SK-N-SH (cell line): ENCODE results near the gene PLK1. TPM values are rescaled to one million over a fixed set of nuclear protein-coding genes. Genes with fewer than 3 reads are reported as not detected.
"Not testable (repeated sequence)": the region's sequence is repeated elsewhere in the genome, so short reads cannot be mapped to it uniquely, and the experiment has no call there.

ENCODE experiments used
- CTCF ChIA-PET: fragments of 300-600, 350-600 bp; formaldehyde crosslinking; extraction: SDS; loops from one replicate; lab custom pipeline; 2021; lab: Yijun Ruan, JAX
- POLR2A ChIA-PET: fragments of 350-600 bp; sonication (Branson Sonifier 250); formaldehyde crosslinking; extraction: SDS; loops from one replicate; lab custom pipeline; 2020; ENCODE audit warnings: antibody characterized with exemption, inconsistent platforms; lab: Yijun Ruan, JAX
- DNase-seq: peaks from one replicate; pipeline ENCODE4 v3.0.0; 2012
- H2AFZ ChIP-seq: fragments of 200-600 bp; sonication (generic); 2 replicates; pipeline ENCODE4 v1.8.1; 2016; ENCODE audit warnings: antibody characterized with exemption, mild to moderate bottlenecking, low read depth
- H3F3A ChIP-seq: fragments of 200-600 bp; sonication (generic); replicated peaks from 2 replicates; pipeline ENCODE3; 2016; ENCODE audit warnings: antibody characterized with exemption, mild to moderate bottlenecking; ENCODE audit not compliant: insufficient read depth
- H3K27ac ChIP-seq, 2 experiments: fragments of 200-500 bp in 1 of 2; fragments of 200-600 bp in 1 of 2; sonication (Bioruptor generic) in 1 of 2; sonication (generic), shearing (Covaris generic) in 1 of 2; 2 replicates each; pipeline versions ENCODE4 v1.5.1 to v1.6.1; 2014 to 2016; ENCODE audit warnings: low read depth in 2 of 2, inconsistent platforms in 1 of 2, low read length in 1 of 2, mild to moderate bottlenecking in 1 of 2, mixed read lengths in 1 of 2
- H3K27me3 ChIP-seq: fragments of 200-600 bp; sonication (generic), shearing (Covaris generic); 2 replicates; pipeline ENCODE4 v1.6.1; 2016; ENCODE audit warnings: mixed run types; ENCODE audit not compliant: insufficient read depth
- H3K36me3 ChIP-seq, 2 experiments: fragments of 200-500 bp in 1 of 2; fragments of 200-600 bp in 1 of 2; sonication (Bioruptor generic) in 1 of 2; sonication (generic) in 1 of 2; replicated peaks in 1 of 2; 2 replicates each; pipeline versions ENCODE3 to v1.5.1; 2014 to 2016; ENCODE audit warnings: low read length in 1 of 2, mild to moderate bottlenecking in 1 of 2; ENCODE audit not compliant: insufficient read depth in 2 of 2, control insufficient read depth in 1 of 2
- H3K4me1 ChIP-seq, 2 experiments: fragments of 200-500 bp in 1 of 2; fragments of 200-600 bp in 1 of 2; sonication (Bioruptor generic) in 1 of 2; sonication (generic), shearing (Covaris generic) in 1 of 2; 2 replicates each; pipeline versions ENCODE4 v1.5.1 to v1.6.1; 2014 to 2016; ENCODE audit warnings: low read depth in 1 of 2, low read length in 1 of 2, mixed run types in 1 of 2; ENCODE audit not compliant: insufficient read depth in 2 of 2, control insufficient read depth in 1 of 2
- H3K4me2 ChIP-seq: fragments of 200-600 bp; sonication (generic), shearing (Covaris generic); 2 replicates; pipeline ENCODE4 v1.6.1; 2017; ENCODE audit warnings: mixed run types
- H3K4me3 ChIP-seq, 2 experiments: fragments of 200-500 bp in 1 of 2; fragments of 200-600 bp in 1 of 2; sonication (Bioruptor generic) in 1 of 2; sonication (generic), shearing (Covaris generic) in 1 of 2; 2 replicates each; pipeline versions ENCODE4 v1.5.1 to v1.8.1; 2014 to 2016; ENCODE audit warnings: low read depth in 2 of 2, inconsistent platforms in 1 of 2, low read length in 1 of 2, mild to moderate bottlenecking in 1 of 2, mixed read lengths in 1 of 2, moderate library complexity in 1 of 2
- H3K79me2 ChIP-seq: fragments of 200-600 bp; sonication (generic); 2 replicates; pipeline ENCODE4 v1.8.1; 2017; ENCODE audit warnings: mild to moderate bottlenecking; ENCODE audit not compliant: insufficient read depth
- H3K9ac ChIP-seq: fragments of 200-600 bp; sonication (generic); 2 replicates; pipeline ENCODE4 v1.6.1; 2017; ENCODE audit warnings: mixed run types
- H3K9me2 ChIP-seq: fragments of 200-600 bp; sonication (generic); 2 replicates; pipeline ENCODE4 v1.6.1; 2017; ENCODE audit warnings: mixed run types
- H3K9me3 ChIP-seq: fragments of 200-600 bp; sonication (generic); 2 replicates; pipeline ENCODE4 v1.6.1; 2017; ENCODE audit warnings: mixed run types, mild to moderate bottlenecking, moderate library complexity
- H4K20me1 ChIP-seq: fragments of 200-600 bp; sonication (generic); 2 replicates; pipeline ENCODE4 v1.6.1; 2017; ENCODE audit warnings: mild to moderate bottlenecking, mixed run types; ENCODE audit not compliant: insufficient read depth
- CHD2 ChIP-seq: fragments of 150-350 bp; IDR thresholded peaks from 2 replicates; pipeline ENCODE4 v1.6.1; 2018; ENCODE audit warnings: low read length; ENCODE audit not compliant: partially characterized antibody
- FOSL2 ChIP-seq: IDR thresholded peaks from 2 replicates; pipeline ENCODE4 v1.4.0; 2012; ENCODE audit warnings: low read depth, mild to moderate bottlenecking, moderate library complexity, borderline replicate concordance
- GABPA ChIP-seq: IDR thresholded peaks from 2 replicates; pipeline ENCODE4 v1.4.0; 2012; ENCODE audit warnings: low read depth, mild to moderate bottlenecking
- GATA2 ChIP-seq: sonication (generic); formaldehyde crosslinking; IDR thresholded peaks from 2 replicates; pipeline ENCODE4 v1.5.0; 2020; ENCODE audit warnings: mild to moderate bottlenecking, missing genetic modification reagents
- MEF2A ChIP-seq: IDR thresholded peaks from 2 replicates; pipeline ENCODE4 v1.4.0; 2012; ENCODE audit warnings: low read depth, borderline replicate concordance
- NFIC ChIP-seq: IDR thresholded peaks from 2 replicates; pipeline ENCODE4 v1.4.0; 2012; ENCODE audit warnings: borderline replicate concordance
- NRF1 ChIP-seq: IDR thresholded peaks from 2 replicates; pipeline ENCODE4 v1.6.1; 2012; ENCODE audit warnings: low read depth, mild to moderate bottlenecking, low read length
- POLR2AphosphoS5 ChIP-seq: IDR thresholded peaks from 2 replicates; pipeline ENCODE4 v1.6.1; 2012; ENCODE audit warnings: low read depth, low read length
- RAD21 ChIP-seq: IDR thresholded peaks from 2 replicates; pipeline ENCODE4 v1.6.1; 2012; ENCODE audit warnings: mild to moderate bottlenecking, low read length
- RFX5 ChIP-seq: IDR thresholded peaks from 2 replicates; pipeline ENCODE4 v1.6.1; 2012; ENCODE audit warnings: mild to moderate bottlenecking, improper control_type of control experiment, low read length
- RXRA ChIP-seq: IDR thresholded peaks from 2 replicates; pipeline ENCODE4 v1.4.0; 2012; ENCODE audit warnings: low read depth, mild to moderate bottlenecking, borderline replicate concordance
- TCF12 ChIP-seq: IDR thresholded peaks from 2 replicates; pipeline ENCODE4 v1.4.0; 2012
- WGBS: methylation state at CpG from one replicate; pipeline ENCODE4 v1.1.6; 2017; ENCODE audit warnings: low lambda C conversion rate; 5-methylcytosine and 5-hydroxymethylcytosine counted together
- polyA plus RNA-seq, 3 experiments: library from polyadenylated mRNA; depleted of rRNA; stranded (reverse); fragments of >200 nt; gene quantifications; 2 replicates each; pipeline ENCODE4 v1.2.3, GENCODE V29; 2012
- TF ChIP-seq, protein P1 (sequence below): fragments of 150-350 bp; IDR thresholded peaks from 2 replicates; pipeline ENCODE4 v1.6.1; 2017; ENCODE audit warnings: antibody characterized with exemption, low read length, low read depth, borderline replicate concordance
- TF ChIP-seq, protein P2 (sequence below): fragments of 150-350 bp; IDR thresholded peaks from 2 replicates; pipeline ENCODE4 v1.6.1; 2016; ENCODE audit warnings: mild to moderate bottlenecking, low read depth, low read length
- TF ChIP-seq, protein P3 (sequence below): IDR thresholded peaks from 2 replicates; pipeline ENCODE4 v1.4.0; 2012; ENCODE audit warnings: low read depth, borderline replicate concordance

Gene PLK1
- polyA plus RNA-seq, 1 of the 3 experiments (the other 2 are of a cell fraction) = 68.7 TPM

DNA sequence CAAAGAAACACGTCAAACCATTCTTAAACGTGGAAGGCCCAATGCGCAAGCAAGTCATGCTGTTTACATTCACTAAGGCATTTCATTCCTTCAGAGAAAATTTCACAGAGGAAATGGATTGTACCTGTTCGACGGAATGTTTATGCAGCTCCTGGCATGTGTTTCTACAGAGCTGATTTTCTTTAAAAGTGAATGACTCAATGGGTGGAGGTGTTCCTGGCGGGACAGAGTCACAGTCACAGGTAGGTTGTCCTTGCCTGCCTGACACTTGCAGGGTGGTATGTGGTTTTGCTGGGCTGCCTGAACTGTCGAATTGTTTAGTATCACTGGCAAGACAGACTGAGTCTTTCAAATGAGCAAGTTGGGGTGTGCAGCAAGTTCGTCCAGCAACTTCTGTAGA is 49.2 kb upstream of the PLK1 start:
- ChIA-PET POLR2A (no interaction called here), CTCF (no interaction called here)
- Histone ChIP-seq H3K4me2 (no peak overlapping the region), H3K9ac (no peak overlapping the region), H3K9me3 (no peaks in the 10 kb centered on the region), H3F3A (no peaks in the 10 kb centered on the region), H3K4me3 (no peak overlapping the region), H3K27me3 (no peaks in the 10 kb centered on the region), H2AFZ (no peak overlapping the region), H4K20me1 (no peaks in the 10 kb centered on the region), H3K79me2 (peaks cover 21% of the 10 kb centered on the region), H3K9me2 (no peaks in the 10 kb centered on the region), H3K27ac (no peak overlapping the region), H3K36me3 (peaks cover 23 to 41% of the 10 kb centered on the region in 2 experiments), H3K4me1 (no peaks in the 10 kb centered on the region)
- WGBS = over 99% methylated on average over 8 of the region's 8 CpGs
- TF ChIP-seq GATA2 (CRISPR knock-in tag) (no peak), MEF2A (no peak), FOSL2 (no peak)
- TF ChIP-seq, protein P1, sequence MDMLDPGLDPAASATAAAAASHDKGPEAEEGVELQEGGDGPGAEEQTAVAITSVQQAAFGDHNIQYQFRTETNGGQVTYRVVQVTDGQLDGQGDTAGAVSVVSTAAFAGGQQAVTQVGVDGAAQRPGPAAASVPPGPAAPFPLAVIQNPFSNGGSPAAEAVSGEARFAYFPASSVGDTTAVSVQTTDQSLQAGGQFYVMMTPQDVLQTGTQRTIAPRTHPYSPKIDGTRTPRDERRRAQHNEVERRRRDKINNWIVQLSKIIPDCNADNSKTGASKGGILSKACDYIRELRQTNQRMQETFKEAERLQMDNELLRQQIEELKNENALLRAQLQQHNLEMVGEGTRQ = no peak
- TF ChIP-seq, protein P2, sequence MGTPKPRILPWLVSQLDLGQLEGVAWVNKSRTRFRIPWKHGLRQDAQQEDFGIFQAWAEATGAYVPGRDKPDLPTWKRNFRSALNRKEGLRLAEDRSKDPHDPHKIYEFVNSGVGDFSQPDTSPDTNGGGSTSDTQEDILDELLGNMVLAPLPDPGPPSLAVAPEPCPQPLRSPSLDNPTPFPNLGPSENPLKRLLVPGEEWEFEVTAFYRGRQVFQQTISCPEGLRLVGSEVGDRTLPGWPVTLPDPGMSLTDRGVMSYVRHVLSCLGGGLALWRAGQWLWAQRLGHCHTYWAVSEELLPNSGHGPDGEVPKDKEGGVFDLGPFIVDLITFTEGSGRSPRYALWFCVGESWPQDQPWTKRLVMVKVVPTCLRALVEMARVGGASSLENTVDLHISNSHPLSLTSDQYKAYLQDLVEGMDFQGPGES = no peak
- no peak for DNase-seq

DNA sequence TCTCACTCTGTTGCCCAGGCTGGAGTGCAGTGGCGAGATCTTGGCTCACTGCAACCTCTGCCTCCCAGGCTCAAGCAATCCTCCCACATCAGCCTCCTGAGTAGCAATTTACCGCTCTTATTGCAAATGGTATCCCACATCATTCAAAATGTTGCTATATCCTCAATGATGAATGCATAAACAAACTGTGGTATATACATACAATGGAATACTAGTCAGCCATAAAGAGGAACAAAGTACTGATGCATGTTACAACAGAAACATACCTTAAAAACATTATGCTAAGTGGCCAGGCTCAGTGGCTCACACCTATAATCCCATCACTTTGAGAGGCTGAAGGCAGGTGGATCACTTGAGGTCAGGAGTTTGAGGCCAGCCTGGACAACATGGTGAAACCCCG is 46.8 kb upstream of the PLK1 start:
- H3K9ac ChIP-seq, H3K9me2 ChIP-seq, CTCF ChIA-PET, DNase-seq, POLR2A ChIA-PET, H3K27ac ChIP-seq, H3F3A ChIP-seq, H4K20me1 ChIP-seq, H3K27me3 ChIP-seq, H3K4me1 ChIP-seq, H3K4me3 ChIP-seq, H3K9me3 ChIP-seq, H3K4me2 ChIP-seq, H2AFZ ChIP-seq: not testable (repeated sequence)
- H3K36me3 ChIP-seq = peaks cover 32 to 47% of the 10 kb centered on the region in 2 experiments
- peaks cover 21% of the 10 kb centered on the region for H3K79me2 ChIP-seq
- 98% methylated on average over 3 of the region's 3 CpGs for WGBS

DNA sequence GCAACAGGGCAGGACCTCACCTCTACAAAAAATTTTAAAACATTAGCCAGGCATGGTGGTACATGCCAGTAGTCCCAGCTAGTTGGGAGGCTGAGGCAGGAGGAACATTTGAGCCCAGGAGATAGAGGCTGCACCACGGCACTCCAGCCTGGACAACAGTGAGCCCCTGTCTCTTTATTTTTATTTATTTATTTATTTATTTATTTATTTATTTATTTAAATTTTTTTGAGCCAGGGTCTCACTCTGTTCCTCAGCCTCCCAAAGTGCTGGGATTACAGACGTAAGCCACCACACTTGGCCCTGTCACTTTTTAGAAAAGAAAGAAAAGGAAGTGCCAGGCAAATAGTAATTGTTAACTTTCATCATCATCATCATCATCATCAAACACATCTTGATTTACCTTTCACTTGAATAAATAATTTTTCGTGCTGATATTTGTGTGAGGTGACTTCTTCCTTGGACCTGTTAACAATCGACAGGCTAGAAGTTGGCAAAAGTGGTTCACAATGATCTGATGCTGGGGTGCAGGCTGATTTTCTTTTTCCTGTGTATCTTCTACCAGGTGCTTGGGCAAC is 44.1 kb upstream of the PLK1 start:
- no peaks in the 10 kb centered on the region for H3K4me1 ChIP-seq
- POLR2A ChIA-PET = no interaction called here
- no peaks in the 10 kb centered on the region for H3K9me2 ChIP-seq
- no peak overlapping the region for H2AFZ ChIP-seq
- peaks cover 35% of the 10 kb centered on the region for H3K79me2 ChIP-seq
- no peaks in the 10 kb centered on the region for H3K27me3 ChIP-seq
- no peaks in the 10 kb centered on the region for H3F3A ChIP-seq
- WGBS = 91% methylated on average over 4 of the region's 4 CpGs
- H3K4me2 ChIP-seq = no peak overlapping the region
- no peak overlapping the region for H3K4me3 ChIP-seq
- H4K20me1 ChIP-seq = no peaks in the 10 kb centered on the region
- no peak for DNase-seq
- no peak overlapping the region for H3K9ac ChIP-seq
- CTCF ChIA-PET = no interaction called here
- H3K36me3 ChIP-seq = peaks cover 26 to 41% of the 10 kb centered on the region in 2 experiments
- H3K27ac ChIP-seq = no peak overlapping the region
- no peaks in the 10 kb centered on the region for H3K9me3 ChIP-seq
- TF ChIP-seq TCF12 (no peak), GATA2 (CRISPR knock-in tag) (no peak), CHD2 (no peak), NFIC (no peak), RAD21 (no peak), RXRA (no peak), RFX5 (no peak), POLR2AphosphoS5 (no peak), GABPA (no peak), NRF1 (no peak)
- TF ChIP-seq, protein P3, sequence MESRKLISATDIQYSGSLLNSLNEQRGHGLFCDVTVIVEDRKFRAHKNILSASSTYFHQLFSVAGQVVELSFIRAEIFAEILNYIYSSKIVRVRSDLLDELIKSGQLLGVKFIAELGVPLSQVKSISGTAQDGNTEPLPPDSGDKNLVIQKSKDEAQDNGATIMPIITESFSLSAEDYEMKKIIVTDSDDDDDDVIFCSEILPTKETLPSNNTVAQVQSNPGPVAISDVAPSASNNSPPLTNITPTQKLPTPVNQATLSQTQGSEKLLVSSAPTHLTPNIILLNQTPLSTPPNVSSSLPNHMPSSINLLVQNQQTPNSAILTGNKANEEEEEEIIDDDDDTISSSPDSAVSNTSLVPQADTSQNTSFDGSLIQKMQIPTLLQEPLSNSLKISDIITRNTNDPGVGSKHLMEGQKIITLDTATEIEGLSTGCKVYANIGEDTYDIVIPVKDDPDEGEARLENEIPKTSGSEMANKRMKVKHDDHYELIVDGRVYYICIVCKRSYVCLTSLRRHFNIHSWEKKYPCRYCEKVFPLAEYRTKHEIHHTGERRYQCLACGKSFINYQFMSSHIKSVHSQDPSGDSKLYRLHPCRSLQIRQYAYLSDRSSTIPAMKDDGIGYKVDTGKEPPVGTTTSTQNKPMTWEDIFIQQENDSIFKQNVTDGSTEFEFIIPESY = no peak
